ENCODE results near the gene ST3GAL3. TPM values are rescaled to one million over a fixed set of nuclear protein-coding genes. Genes with fewer than 3 reads are reported as not detected.
A peak's percentile ranks its signal among the peaks of the same experiment; 100 is the strongest.

The ST3GAL3 gene
- total and polyA plus RNA-seq, 7 donors = 22.2 to 53.2 (median 44.5) TPM

DNA sequence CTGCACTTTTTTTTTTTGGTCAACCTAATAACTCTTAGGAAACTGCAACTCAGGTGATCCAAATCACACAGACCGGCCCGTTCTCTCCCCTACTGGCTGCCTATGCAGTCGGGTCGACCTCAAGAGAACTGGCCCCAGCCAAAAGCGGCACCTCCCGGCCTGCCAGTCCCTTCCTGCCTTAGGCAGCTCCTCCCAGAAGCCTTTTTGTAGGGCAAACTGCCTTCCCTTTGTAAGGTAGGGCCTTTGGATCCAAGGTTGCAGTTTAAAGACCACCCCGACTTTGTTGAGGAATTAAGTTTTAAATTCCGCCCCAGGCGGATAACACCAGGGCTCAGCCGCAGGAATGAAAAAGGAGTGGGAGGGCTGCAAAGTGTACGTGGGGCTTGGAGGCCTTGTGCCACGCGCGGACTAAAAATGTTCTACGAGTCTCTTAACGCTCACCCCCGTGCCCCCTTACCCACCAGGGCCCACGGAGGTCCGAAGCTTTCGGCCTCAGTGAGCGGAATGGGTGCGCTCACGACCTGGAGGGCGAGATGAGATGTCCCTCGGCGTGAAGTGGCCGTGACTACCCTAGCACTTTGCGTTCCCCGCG lies 642 bp upstream of the ST3GAL3 start:
- H3K27ac ChIP-seq = peak overlapping the region; percentile 97
- peaks cover 28% of the 10 kb centered on the region for H3K4me1 ChIP-seq
- H3K27me3 ChIP-seq (ENCODE audit: insufficient read depth in 3 of 3, low read length in 2 of 3) = no peaks in the 10 kb centered on the region
- DNase-seq (peak in 1 of 2 donors; percentile 56), ATAC-seq (peak in 3 of 4 donors; percentile 20 to 48 (median 22))
- 2 to 5% (median 2%) methylated on average over 30 of the region's 30 CpGs for WGBS, 3 donors
- H3K4me3 ChIP-seq = peak overlapping the region; percentile 96
- peaks cover 15 to 50% of the 10 kb centered on the region in 2 donors for H3K36me3 ChIP-seq (ENCODE audit: insufficient read depth in 1 of 2, low read depth in 1 of 2)
- TF ChIP-seq, protein P1, sequence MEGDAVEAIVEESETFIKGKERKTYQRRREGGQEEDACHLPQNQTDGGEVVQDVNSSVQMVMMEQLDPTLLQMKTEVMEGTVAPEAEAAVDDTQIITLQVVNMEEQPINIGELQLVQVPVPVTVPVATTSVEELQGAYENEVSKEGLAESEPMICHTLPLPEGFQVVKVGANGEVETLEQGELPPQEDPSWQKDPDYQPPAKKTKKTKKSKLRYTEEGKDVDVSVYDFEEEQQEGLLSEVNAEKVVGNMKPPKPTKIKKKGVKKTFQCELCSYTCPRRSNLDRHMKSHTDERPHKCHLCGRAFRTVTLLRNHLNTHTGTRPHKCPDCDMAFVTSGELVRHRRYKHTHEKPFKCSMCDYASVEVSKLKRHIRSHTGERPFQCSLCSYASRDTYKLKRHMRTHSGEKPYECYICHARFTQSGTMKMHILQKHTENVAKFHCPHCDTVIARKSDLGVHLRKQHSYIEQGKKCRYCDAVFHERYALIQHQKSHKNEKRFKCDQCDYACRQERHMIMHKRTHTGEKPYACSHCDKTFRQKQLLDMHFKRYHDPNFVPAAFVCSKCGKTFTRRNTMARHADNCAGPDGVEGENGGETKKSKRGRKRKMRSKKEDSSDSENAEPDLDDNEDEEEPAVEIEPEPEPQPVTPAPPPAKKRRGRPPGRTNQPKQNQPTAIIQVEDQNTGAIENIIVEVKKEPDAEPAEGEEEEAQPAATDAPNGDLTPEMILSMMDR (IDR thresholded peaks at IDR 0.05) = no peak
- no peaks in the 10 kb centered on the region for H3K9me3 ChIP-seq
- intact Hi-C loops (cut with DNase I) = loop anchor here in 1 of 2 donors (5.0 kb wide), 1 partner anchor 34 kb away; no protein-coding TSS in a partner anchor

DNA sequence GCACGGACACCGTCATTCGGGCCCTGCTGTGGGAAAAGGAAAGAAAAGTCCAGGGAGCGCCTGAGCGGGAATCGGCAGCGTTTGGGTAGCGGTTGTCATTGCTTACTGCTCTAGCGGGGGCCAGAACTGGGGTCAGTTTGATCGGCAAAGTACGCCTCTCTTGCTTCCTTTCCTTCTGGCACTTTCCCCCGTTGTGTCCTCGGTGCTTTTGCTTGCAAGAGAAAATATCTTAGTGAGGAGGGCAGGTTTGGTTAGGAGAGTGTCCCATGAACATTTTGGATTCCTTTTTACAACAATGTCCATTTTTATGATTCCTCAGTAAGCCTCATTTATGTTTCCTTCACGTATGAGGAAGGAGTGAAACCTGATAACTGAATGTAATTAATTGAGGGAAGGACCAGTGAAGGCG lies 670 bp downstream of the ST3GAL3 start:
- peak overlapping the region; percentile 96 for H3K4me3 ChIP-seq
- H3K9me3 ChIP-seq = no peaks in the 10 kb centered on the region
- DNase-seq (no peak), ATAC-seq (no peak)
- TF ChIP-seq, protein P1 (IDR thresholded peaks at IDR 0.05) = no peak
- WGBS, 3 donors = 0 to 1% (median 0%) methylated on average over 15 of the region's 15 CpGs
- H3K27me3 ChIP-seq (ENCODE audit: insufficient read depth in 3 of 3, low read length in 2 of 3) = no peaks in the 10 kb centered on the region
- peaks cover 12 to 37% of the 10 kb centered on the region in 2 donors for H3K36me3 ChIP-seq (ENCODE audit: insufficient read depth in 1 of 2, low read depth in 1 of 2)
- intact Hi-C loops (cut with DNase I) = loop anchor here in 1 of 2 donors (5.0 kb wide), 1 partner anchor 36 kb away; no protein-coding TSS in a partner anchor
- H3K27ac ChIP-seq = peak overlapping the region; percentile 97
- H3K4me1 ChIP-seq = peaks cover 34% of the 10 kb centered on the region

DNA sequence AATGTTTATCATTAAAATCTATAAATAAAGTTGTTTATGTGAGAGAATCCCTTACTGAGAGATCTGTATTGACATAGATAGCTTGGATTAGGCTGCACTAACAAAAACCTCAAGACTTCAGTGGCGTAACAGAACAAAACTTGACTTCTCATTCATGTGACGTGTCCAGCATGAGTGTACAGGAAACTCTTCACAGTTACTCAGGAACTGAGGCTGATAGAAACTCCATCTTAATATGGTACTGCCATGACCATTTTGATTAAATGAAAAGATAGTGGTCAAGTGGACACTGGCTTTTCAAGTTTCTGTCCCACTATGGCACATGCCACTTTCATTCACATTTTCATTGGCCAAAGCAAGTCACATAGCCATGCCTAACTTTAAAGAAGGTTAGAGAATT lies 3.7 kb downstream of the ST3GAL3 start:
- H3K4me3 ChIP-seq = no peak overlapping the region
- H3K27ac ChIP-seq = peak overlapping the region; percentile 31
- H3K36me3 ChIP-seq (ENCODE audit: insufficient read depth in 1 of 2, low read depth in 1 of 2) = peaks cover 0 to 18% of the 10 kb centered on the region in 2 donors
- no peaks in the 10 kb centered on the region for H3K9me3 ChIP-seq
- WGBS, 3 donors = 84 to 87% (median 85%) methylated on average over 2 of the region's 2 CpGs
- intact Hi-C loops (cut with DNase I) = no loop called here
- ATAC-seq = no peak
- peaks cover 46% of the 10 kb centered on the region for H3K4me1 ChIP-seq
- DNase-seq = no peak
- TF ChIP-seq, protein P1 (IDR thresholded peaks at IDR 0.05) = no peak
- H3K27me3 ChIP-seq (ENCODE audit: insufficient read depth in 3 of 3, low read length in 2 of 3) = no peaks in the 10 kb centered on the region

DNA sequence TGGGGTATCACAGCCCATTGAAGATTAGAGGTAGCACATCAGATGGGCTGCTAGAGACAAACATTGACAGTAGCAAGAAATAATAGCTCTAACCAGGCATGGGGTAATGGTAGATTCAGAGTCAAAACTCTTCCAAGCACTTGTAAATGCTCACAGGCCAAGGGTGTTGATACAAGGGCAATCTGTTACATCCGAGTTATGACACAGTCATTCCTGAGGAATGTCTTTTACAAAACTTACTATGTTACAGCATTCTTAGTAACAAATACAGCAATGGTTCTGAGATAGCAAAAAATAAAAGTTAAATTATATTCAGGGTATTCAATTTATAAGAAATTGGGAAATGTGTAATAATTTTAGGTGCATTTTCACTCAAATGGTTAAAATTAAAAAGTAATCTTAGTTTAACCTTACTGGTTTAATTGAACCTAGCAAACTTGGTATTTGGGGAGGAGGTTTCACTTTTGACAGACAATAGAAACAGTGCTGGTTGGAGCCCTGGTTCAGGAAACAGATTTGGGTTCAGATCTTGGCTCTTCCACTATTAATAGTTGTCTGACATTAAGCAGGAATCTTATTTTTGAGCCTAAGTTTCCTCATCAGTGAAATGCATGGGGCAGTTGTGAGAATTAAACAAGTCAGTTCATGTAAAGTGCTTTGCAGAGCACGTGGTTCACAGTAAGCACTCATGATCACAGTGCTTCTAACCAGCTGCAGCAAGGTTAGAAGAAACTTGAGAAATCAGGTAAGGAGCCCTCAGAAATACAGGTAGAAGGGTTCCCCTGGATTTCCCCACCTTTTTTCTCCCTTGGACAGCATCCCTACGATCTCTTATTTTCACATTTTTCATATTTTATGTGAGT lies 4.4 kb downstream of the ST3GAL3 start:
- Histone ChIP-seq H3K9me3 (no peaks in the 10 kb centered on the region), H3K4me1 (peaks cover 46% of the 10 kb centered on the region), H3K27ac (peak overlapping the region; percentile 31), H3K36me3 (ENCODE audit: insufficient read depth in 1 of 2, low read depth in 1 of 2) (peaks cover 0 to 18% of the 10 kb centered on the region in 2 donors), H3K4me3 (no peak overlapping the region), H3K27me3 (ENCODE audit: insufficient read depth in 3 of 3, low read length in 2 of 3) (no peaks in the 10 kb centered on the region)
- DNase-seq (no peak), ATAC-seq (no peak)
- intact Hi-C loops (cut with DNase I) = no loop called here
- 66 to 86% (median 78%) methylated on average over 3 of the region's 3 CpGs for WGBS, 3 donors
- TF ChIP-seq, protein P1 (IDR thresholded peaks at IDR 0.05) = no peak

Data from psoas muscle (tissue), 8 donors.